Measurements from ENCODE around the gene NUBP1. TPM values are rescaled to one million over a fixed set of nuclear protein-coding genes. Genes with fewer than 3 reads are reported as not detected.

The NUBP1 gene
- polyA plus RNA-seq, 2 of the 4 experiments (the other 2 are of a cell fraction): 34.1 to 49.9 TPM

GRCh38 chr16:10729104-10730048 is 14.3 kb upstream of the NUBP1 start:
- POLR2A ChIA-PET: no interaction called here
- no peak for FAIRE-seq
- CTCF ChIA-PET: interaction anchor here (0.7 to 2.4 kb wide), 8 partner anchors 8 to 472 kb away, joined by 3 to 11 read pairs (median 3); partner anchors contain the start of gene EMP2

GRCh38 chr16:10731790-10732189 is 11.9 kb upstream of the NUBP1 start:
- 79% methylated on average over 7 of the region's 7 CpGs for WGBS (ENCODE audit: missing lambda C conversion rate)
- Histone ChIP-seq H3K4me1 (peaks cover 13% of the 10 kb centered on the region; the same call in 2 of the 3 replicates), H3K27ac (no peak overlapping the region), H3K4me2 (no peak overlapping the region), H3K4me3 (no peak overlapping the region), H3K9me3 (peaks cover 3% of the 10 kb centered on the region; the same call in 1 of the 3 replicates)
- no peak for FAIRE-seq
- TF ChIP-seq FOSL2 (IDR thresholded peaks at IDR 0.05) (no peak), FOSL2 (CRISPR knock-in tag; IDR thresholded peaks at IDR 0.05) (no peak), BHLHE40 (IDR thresholded peaks at IDR 0.05; ENCODE audit: low read depth, low read length) (no peak), ZC3H11A (IDR thresholded peaks at IDR 0.05) (no peak), HDAC2 (IDR thresholded peaks at IDR 0.05) (no peak), KDM5A (IDR thresholded peaks at IDR 0.05) (no peak), TFCP2L1 (CRISPR knock-in tag; IDR thresholded peaks at IDR 0.05) (no peak), GATA3 (IDR thresholded peaks at IDR 0.05; ENCODE audit: borderline replicate concordance) (no peak), SREBF2 (IDR thresholded peaks at IDR 0.05) (no peak), POLR2AphosphoS2 (conservative IDR thresholded peaks at IDR 0.05; ENCODE audit: low read length) (no peak), HEYL (CRISPR knock-in tag; IDR thresholded peaks at IDR 0.05) (no peak), RNF2 (IDR thresholded peaks at IDR 0.05; ENCODE audit: borderline replicate concordance, low read depth) (no peak), MAFK (IDR thresholded peaks at IDR 0.05; ENCODE audit: partially characterized antibody) (no peak), RARB (CRISPR knock-in tag; IDR thresholded peaks at IDR 0.05) (no peak), ZSCAN20 (CRISPR knock-in tag; IDR thresholded peaks at IDR 0.05) (no peak), RCOR1 (IDR thresholded peaks at IDR 0.05; ENCODE audit: low read depth, low read length) (no peak), BCL3 (IDR thresholded peaks at IDR 0.05) (no peak), EHMT2 (IDR thresholded peaks at IDR 0.05; ENCODE audit: low read depth) (no peak), ESRRA (IDR thresholded peaks at IDR 0.05; ENCODE audit: borderline replicate concordance, low read length) (no peak), MAZ (IDR thresholded peaks at IDR 0.05; ENCODE audit: borderline replicate concordance, low read depth, low read length) (no peak), CEBPB (IDR thresholded peaks at IDR 0.05) (no peak)
- POLR2A ChIA-PET: interaction anchor here (0.6 to 1.1 kb wide), 2 partner anchors 12 to 125 kb away, joined by 3 to 7 read pairs; partner anchors contain the start of gene NUBP1
- CTCF ChIA-PET: interaction anchor here (0.8 to 2.9 kb wide), 4 partner anchors 187 to 222 kb away, joined by 3 to 16 read pairs (median 6); no protein-coding TSS in a partner anchor
- no peak for DNase-seq (ENCODE audit: low read depth in 1 of 2, low spot score in 1 of 2)
- no peak for ATAC-seq

More at GRCh38 chr16:10729104-10730048, 14.3 kb upstream of the NUBP1 start:
- TF ChIP-seq, protein P1, sequence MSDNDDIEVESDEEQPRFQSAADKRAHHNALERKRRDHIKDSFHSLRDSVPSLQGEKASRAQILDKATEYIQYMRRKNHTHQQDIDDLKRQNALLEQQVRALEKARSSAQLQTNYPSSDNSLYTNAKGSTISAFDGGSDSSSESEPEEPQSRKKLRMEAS (IDR thresholded peaks at IDR 0.05): peak; percentile 56
- no peak for TF ChIP-seq NR3C1 (IDR thresholded peaks at IDR 0.05)
- TF ChIP-seq FOSL2 (IDR thresholded peaks at IDR 0.05): peak; percentile 69
- peak; percentile 89 for TF ChIP-seq FOSL2 (CRISPR knock-in tag; IDR thresholded peaks at IDR 0.05)
- TF ChIP-seq SMC3 (IDR thresholded peaks at IDR 0.05): peak; percentile 52
- TF ChIP-seq CTCF (IDR thresholded peaks at IDR 0.05): peak; percentile 31; the same call in 1 of the 3 replicates
- TF ChIP-seq RAD21 (conservative IDR thresholded peaks at IDR 0.05 in 1 of 2, IDR thresholded peaks at IDR 0.05 in 1 of 2): peak; percentile 69 to 70
- TF ChIP-seq KDM1A (IDR thresholded peaks at IDR 0.05; ENCODE audit: low read depth): no peak
- DNase-seq (ENCODE audit: low read depth in 1 of 2, low spot score in 1 of 2) (peak; percentile 71 to 80), ATAC-seq (peak; percentile 96 to 97)
- Histone ChIP-seq H3K4me1 (peaks cover 12% of the 10 kb centered on the region; the same call in 2 of the 3 replicates), H3K9me3 (peaks cover 3% of the 10 kb centered on the region; the same call in 1 of the 3 replicates), H3K4me2 (peak overlapping the region; percentile 63), H3K4me3 (no peak overlapping the region), H3K27ac (peak overlapping the region; percentile 54 to 74; a peak in 3 of 6 replicates)
- WGBS (ENCODE audit: missing lambda C conversion rate): 39% methylated on average over 18 of the region's 19 CpGs

Data from A549 (cell line).